ENCODE data around the gene PIGP. TPM values are rescaled to one million over a fixed set of nuclear protein-coding genes. Genes with fewer than 3 reads are reported as not detected.

PIGP gene
- total and polyA plus RNA-seq, 9 of the 15 experiments (the other 6 are each of a cell fraction or from before 2014, with no cell fraction given): 18.3 to 122 (median 35.6) TPM

DNA sequence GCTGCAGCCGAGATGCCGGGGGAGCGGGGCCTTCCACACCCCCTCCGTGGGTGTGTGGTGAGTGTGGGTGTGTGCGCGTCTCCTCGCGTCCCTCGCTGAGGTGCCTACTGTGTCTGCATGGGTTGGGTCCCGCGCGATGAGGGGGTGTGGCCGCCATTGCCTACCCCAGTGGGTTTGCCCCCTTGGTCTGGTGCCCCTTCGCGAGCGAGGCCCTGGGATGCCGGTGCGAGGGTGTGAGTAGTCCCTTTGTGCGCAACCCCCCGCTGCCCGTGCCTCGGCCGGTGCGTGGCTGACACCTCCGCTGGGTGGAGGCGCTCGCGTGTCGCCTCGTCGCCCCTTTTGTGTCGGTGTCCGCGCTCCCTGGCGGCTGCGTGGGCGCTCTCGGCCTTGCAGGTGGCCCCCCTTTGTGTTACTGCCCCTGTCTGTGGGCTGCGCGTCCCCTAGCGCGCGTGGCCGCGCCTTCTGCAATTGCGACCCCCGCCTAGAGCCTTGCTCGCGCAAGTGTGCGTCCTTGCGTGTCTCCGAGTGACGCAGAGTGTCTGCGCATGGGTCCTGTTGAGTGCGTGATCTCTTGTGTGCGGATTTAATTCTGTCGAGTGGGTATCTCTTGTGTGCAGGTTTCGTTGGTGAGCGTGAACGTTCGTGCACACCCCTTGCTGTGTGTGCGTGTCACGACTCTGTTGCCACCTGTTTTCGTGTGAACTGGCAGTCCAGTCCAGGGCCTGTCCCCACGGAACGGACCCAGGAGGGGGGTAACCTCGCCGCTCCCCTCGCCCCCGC is 736 bp upstream of the PIGP start (continued):
- peak; percentile 43; the same call in 1 of the 2 replicates for TF ChIP-seq ZBTB40 (IDR thresholded peaks at IDR 0.05)
- 0 out of 2 replicates have a peak, but pooled peaks have one; percentile 21 for TF ChIP-seq ZBTB40 (CRISPR knock-in tag; IDR thresholded peaks at IDR 0.05)
- TF ChIP-seq DACH1 (IDR thresholded peaks at IDR 0.05; ENCODE audit: partially characterized antibody): no peak
- no peak for TF ChIP-seq GTF2B (IDR thresholded peaks at IDR 0.05; ENCODE audit: extremely low read depth, insufficient read length)
- TF ChIP-seq TEAD1 (CRISPR knock-in tag; IDR thresholded peaks at IDR 0.05): peak; percentile 44 to 84; a peak in 3 of 4 replicates
- TF ChIP-seq, protein P1, sequence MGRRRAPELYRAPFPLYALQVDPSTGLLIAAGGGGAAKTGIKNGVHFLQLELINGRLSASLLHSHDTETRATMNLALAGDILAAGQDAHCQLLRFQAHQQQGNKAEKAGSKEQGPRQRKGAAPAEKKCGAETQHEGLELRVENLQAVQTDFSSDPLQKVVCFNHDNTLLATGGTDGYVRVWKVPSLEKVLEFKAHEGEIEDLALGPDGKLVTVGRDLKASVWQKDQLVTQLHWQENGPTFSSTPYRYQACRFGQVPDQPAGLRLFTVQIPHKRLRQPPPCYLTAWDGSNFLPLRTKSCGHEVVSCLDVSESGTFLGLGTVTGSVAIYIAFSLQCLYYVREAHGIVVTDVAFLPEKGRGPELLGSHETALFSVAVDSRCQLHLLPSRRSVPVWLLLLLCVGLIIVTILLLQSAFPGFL (CRISPR knock-in tag; IDR thresholded peaks at IDR 0.05): no peak; the same call in 1 of the 2 replicates
- TF ChIP-seq TBL1XR1 (IDR thresholded peaks at IDR 0.05; ENCODE audit: low read length in 2 of 2): no peak
- no peak for TF ChIP-seq TBP (optimal IDR thresholded peaks at IDR 0.05; ENCODE audit: low read depth, low read length)
- no peak for TF ChIP-seq ZNF140 (CRISPR knock-in tag; IDR thresholded peaks at IDR 0.05)
- no peak for TF ChIP-seq GTF2E2 (tag; IDR thresholded peaks at IDR 0.05)
- no peak; the same call in 1 of the 2 replicates for TF ChIP-seq MBD2 (IDR thresholded peaks at IDR 0.05; ENCODE audit: borderline replicate concordance, low read depth)
- TF ChIP-seq, protein P2, sequence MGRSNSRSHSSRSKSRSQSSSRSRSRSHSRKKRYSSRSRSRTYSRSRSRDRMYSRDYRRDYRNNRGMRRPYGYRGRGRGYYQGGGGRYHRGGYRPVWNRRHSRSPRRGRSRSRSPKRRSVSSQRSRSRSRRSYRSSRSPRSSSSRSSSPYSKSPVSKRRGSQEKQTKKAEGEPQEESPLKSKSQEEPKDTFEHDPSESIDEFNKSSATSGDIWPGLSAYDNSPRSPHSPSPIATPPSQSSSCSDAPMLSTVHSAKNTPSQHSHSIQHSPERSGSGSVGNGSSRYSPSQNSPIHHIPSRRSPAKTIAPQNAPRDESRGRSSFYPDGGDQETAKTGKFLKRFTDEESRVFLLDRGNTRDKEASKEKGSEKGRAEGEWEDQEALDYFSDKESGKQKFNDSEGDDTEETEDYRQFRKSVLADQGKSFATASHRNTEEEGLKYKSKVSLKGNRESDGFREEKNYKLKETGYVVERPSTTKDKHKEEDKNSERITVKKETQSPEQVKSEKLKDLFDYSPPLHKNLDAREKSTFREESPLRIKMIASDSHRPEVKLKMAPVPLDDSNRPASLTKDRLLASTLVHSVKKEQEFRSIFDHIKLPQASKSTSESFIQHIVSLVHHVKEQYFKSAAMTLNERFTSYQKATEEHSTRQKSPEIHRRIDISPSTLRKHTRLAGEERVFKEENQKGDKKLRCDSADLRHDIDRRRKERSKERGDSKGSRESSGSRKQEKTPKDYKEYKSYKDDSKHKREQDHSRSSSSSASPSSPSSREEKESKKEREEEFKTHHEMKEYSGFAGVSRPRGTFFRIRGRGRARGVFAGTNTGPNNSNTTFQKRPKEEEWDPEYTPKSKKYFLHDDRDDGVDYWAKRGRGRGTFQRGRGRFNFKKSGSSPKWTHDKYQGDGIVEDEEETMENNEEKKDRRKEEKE (IDR thresholded peaks at IDR 0.05; ENCODE audit: borderline replicate concordance in 1 of 2, control insufficient read depth in 1 of 2, low read depth in 2 of 2, low read length in 1 of 2): 0 out of 4 replicates have a peak, but pooled peaks of 1 of the 2 experiments have one; percentile 41

All from K562 (cell line).